ENCODE measurements around the gene TMEM217.
"Not testable (repeated sequence)": the region's sequence is repeated elsewhere in the genome, so short reads cannot be mapped to it uniquely, and the experiment has no call there.

Gene TMEM217

DNA sequence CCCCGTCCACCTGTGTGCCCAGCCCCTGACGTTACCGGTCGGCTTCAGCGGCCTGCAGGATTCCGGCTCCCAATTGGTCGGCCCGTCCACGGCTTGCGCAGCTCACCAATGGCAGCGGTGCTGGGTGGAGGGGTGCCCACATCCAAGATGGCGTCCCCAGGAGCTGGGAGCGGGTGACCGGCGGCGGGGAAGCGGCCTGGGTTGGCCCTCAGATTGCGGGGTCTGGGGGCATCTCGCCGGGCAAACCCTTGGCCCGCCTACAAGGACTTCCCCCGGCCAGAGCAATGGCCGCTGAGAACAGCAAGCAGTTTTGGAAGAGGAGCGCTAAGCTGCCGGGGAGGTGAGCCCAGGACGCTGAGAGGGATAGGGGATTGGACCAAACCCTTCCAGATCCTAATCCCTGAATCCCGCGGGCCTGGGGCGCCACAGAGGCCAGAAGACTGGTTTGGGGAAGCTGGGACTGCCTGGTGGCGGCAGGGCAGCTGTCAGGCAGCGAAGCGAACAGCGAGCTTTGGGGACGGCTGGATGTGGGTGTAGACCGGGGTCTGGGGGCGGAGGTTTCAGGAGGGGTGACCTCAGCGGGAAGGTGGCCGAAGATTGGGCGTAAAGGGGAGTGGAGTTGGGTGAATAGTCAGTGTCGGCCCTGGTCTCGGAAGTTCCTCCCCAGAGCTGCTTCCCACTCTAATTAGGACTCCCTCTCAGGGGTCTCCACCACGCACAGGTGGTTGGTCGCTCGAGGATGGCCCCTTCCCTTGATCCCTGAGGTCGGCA, at the start of gene TMEM217, which contains the start of gene TBC1D22B:
TMEM217 (minus strand) TSS at position 511 of the 771 bp plus-strand sequence. CDS start 39,114 bp downstream, outside the sequence.
TBC1D22B (plus strand) TSS at position 139 of the 771 bp plus-strand sequence; CDS start at position 285, 146 bp downstream.
- DNase-seq (ENCODE audit: low read depth) = peak; percentile 88

DNA sequence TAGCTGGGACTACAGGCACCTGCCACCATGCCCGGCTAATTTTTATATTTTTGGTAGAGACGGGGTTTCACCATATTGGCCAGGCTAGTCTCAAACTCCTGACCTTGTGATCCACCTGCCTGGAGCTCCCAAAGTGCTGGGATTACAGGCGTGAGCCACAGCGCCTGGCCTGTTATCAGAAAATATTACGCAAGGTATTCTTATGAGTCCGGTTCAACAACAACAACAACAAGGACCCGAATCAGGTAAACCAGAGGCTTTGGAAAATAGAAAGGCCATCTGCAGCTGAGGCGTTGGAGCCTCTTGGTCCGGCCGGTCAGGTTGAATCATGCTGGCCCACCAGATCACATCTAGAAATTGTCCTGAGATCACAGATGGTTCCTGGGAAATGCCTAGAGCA, 49.5 kb upstream of the TMEM217 start:
- not testable (repeated sequence) for DNase-seq (ENCODE audit: low read depth)

DNA sequence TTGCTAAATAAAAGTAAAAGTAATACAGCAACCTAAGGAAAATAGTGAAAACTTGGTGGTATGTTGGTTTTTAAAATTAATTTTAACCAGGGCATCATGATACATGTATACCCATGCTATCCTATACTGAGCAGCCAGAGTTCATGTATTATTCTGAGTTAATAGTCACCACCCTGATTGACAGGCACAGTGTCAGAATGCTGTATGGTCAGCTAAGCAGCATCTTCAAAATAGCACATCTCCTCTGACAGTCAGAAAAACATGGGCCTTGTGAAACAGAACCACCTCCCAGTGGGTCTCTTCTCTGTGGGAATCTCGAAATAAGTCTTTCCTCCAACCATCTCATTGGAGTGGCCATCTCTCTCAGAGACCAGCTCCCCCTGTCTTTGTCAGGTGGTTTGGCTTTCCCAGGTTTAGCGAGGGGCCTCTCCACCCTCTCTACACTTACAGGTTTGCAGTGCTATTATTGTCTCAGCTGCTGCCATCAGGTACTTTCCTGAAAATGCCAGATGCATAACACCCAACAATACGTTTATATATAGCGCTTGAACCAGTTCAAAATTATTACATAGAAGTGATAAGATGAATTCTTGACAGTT, 48.8 kb upstream of the TMEM217 start:
- DNase-seq (ENCODE audit: low read depth) = no peak

DNA sequence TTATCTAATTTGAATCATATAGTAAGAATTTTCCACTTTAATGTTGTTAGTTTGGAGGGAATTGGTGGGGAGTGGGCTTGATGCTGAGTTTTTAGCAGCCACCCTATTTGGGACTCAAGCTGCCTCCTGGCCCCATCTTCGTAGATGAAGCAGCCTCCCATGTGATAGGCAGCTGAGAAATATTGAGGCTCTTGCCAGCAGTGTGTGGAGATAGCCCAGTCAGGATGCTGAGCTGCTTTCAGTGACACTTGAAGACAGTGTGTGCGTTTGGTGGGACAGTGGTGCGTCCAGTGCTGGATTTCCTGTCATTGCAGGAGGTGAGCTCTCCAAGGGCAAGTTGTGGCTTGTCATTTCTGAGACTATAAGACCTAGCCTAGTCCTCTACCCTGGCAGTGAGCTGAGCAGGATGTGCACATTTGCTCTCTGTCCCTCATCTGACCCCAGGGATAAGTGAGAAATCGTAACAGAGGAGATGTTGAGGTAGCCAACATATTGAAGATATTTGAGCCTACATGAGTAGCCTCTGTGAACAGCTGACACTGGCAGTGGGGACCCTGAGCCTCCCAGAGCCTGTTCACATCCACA, 48.0 kb upstream of the TMEM217 start:
- no peak for DNase-seq (ENCODE audit: low read depth)

DNA sequence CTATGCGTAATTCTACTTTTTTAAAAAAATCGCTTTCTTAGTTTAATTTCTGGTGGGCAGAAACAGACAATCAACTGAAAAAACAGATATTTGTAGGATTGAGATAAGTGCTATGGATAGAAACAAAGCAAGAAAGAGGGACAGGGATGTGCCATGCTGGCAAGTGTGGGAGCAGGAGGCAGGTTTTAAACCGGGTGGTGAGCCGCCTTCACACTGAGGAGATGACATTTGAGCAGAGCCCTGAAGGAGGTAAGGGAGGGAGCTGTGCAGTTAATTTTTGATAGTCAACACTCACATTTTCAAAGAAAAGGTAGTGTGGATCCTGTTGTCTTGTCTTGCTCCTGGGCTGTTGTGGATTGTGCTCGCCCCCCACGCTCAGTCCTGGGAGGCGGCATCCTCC, 46.8 kb upstream of the TMEM217 start:
- no peak for DNase-seq (ENCODE audit: low read depth)

DNA sequence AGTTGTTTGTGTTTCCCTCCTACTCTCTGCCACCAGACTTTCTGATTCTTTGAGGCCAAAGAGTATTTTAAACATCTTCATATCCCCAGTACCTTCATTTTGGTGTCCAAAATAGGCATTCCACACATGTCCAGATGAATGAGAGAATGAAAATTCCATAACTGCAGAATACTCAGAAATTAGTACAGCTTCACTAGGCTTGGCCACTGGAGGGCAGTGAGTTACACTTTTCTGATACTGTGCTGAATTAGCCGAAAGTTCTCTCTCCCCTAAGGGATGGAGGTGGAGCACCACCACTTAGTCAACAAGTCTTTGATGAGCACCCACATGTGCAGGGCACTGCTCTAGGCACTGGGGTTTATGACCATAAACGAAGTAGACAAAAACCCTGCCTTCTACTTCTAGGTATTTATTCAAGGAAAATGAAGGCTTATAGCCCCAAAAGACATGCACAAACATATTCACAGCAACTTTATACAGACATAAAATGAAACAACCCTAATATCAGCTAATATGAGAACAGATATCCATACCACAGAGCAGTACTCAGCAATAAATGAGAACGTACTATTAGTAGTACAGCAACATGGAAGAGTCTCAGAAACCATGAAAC, 46.1 kb upstream of the TMEM217 start:
- DNase-seq (ENCODE audit: low read depth) = peak; percentile 17

DNA sequence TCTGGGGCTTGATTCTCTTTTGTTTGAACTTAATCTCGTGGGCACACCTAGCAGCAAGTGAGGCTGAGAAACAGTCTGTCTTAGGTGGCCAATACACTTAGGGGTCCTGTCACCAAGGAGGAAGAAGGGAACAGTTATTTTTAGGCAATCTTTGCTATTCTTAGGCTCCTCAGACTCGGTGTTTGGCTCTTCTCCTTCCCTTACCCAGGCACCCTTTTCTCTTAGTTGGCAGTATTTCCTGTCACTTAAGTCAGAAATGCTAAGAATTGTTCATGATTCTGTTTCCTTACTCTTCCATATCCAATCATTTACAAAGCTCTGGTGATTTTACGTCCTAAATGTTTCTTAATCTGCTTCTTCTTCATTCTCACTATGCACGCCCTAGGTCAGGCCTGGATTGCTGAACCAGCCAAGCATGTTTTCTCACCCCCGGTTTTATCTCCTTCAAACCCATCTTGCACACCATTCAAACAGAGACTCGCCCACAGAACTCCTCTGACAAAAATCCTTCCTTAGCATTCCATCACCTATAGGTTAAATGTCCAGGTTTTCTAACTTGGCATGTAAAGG, 45.2 kb upstream of the TMEM217 start:
- no peak for DNase-seq (ENCODE audit: low read depth)

DNA sequence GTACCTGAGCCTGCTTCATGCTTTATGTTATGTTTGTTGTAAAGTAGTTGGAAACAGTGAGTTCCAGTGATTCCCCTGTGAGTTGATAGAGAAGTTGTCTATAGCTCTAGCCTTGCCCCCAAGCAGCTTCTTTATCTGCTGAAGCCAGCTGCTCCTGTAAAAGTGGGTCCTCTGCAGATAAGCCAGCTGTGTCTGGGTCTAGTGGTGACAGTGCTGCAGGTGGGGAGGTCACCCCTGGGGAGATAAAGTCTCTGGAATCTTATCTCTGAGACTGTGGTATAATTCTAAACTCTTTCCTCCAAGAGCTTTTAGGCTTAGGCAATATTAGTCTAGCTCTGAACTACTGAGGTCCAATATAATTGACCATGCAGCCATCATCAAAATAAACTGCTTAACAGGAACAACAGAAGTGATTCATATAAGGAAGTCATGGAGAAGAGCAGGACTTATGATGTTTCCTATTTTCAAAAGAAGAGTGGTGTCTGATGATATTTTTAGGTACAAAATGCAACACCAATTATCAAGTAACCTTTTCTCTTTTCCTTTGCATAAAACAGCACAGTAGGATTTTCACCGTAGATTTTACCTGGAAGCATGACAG, 44.2 kb upstream of the TMEM217 start:
- DNase-seq (ENCODE audit: low read depth) = no peak

DNA sequence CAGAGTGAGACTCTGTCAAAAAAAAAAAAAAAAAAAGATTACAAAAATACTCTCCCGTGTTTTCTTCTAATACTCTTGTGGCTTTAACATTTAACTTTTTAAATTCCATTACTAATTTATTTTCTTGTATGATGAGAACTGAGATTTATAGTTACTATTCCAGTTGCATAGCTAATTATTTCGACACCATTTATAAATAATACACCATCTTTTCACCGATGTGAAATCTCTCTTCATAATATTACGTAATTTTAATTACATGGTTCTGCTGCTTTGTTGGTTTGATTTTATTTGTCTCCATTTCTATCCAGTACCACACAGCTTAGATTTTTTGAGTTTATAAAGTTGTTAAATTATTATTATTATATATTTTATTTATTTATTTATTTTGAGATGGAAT, 42.0 kb upstream of the TMEM217 start:
- DNase-seq (ENCODE audit: low read depth) = no peak

DNA sequence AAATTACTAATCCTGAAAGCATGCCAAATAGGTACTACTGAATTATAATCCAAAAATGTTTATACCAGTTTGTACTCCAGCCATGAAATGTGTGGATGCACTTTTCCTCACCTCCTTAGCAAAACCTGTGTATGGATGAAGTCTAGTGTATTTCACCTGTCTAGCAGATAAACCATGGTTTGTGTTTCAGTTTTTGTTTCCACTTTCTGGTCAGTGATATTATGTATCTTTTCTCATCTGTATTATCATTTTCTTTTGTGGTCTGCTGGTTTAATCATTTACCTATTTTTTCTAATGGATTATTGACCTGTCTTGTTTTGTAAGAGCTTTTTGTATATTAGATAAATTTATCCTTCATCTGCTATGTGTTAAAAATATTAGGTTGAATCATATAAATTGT, 41.0 kb upstream of the TMEM217 start:
- no peak for DNase-seq (ENCODE audit: low read depth)

DNA sequence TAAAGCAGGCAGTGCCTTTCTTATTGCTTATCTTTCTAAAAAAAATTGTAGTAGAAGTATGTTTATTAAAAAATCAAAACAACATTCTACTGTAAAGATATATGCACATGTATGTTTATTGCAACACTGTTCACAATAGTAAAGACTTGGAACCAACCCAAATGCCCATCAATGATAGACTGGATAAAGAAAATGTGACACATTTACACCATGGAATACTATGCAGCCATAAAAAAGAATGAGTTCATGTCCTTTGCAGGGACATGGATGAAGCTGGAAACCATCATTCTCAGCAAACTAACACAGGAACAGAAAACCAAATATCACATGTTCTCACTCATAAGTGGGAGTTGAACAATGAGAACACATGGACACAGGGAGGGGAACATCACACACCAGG, 39.7 kb upstream of the TMEM217 start:
- not testable (repeated sequence) for DNase-seq (ENCODE audit: low read depth)

DNA sequence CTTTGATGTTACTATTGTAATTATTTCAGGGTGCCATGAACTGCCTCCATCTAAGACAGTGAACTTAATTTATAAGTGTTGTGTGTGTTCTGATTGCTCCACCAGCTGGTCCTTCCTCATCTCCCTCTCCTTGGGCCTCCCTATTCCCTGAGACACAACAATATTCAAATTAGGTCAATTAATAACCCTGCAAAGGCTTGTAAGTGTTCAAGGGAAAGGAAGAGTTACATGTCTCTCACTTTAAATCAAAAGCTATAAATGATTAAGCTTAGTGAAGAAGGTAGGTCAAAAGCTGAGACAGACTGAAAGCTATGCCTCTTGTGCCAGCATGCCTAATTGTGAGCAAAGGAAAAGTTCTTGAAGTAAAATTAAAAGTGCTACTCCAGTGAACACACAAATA, 35.5 kb upstream of the TMEM217 start:
- no peak for DNase-seq (ENCODE audit: low read depth)

DNA sequence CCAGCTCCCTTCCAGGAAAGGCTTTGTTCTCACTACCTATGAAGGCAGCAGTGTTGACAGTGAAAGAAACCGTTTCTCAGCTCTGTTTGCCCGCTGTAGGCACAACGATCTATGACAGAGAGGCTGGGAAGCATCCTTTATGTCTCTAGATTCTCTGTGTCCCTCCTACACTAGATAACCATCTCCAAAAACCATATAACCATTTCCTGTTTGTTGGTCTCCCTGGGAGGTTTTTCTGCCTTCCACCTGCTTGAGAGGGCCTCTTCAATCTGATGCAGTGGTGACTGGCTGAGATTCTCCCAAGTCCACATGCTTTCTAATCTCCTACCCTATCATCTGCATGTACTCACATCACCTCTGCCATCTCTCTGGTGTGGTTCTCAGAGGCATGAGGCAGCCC, 32.0 kb upstream of the TMEM217 start:
- no peak for DNase-seq (ENCODE audit: low read depth)

DNA sequence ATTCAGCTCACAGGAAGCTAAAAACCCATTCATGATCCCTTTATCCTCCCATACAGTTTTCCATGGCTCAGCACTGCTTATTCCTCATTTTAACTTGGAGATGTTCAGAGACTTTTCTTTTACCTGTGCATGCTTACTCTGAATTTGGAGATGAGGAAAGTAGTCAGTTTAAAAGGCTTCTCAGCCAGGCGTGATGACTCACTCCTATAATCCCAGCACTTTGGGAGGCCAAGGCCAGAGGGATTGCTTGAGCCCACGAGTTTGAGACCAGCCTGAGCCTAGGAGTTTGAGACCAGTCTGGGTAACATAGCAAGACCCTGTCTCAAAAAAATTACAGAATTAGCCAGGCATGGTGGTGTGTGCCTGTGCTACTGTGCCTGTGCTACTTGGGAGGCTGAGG, 30.3 kb upstream of the TMEM217 start:
- DNase-seq (ENCODE audit: low read depth) = no peak

DNA sequence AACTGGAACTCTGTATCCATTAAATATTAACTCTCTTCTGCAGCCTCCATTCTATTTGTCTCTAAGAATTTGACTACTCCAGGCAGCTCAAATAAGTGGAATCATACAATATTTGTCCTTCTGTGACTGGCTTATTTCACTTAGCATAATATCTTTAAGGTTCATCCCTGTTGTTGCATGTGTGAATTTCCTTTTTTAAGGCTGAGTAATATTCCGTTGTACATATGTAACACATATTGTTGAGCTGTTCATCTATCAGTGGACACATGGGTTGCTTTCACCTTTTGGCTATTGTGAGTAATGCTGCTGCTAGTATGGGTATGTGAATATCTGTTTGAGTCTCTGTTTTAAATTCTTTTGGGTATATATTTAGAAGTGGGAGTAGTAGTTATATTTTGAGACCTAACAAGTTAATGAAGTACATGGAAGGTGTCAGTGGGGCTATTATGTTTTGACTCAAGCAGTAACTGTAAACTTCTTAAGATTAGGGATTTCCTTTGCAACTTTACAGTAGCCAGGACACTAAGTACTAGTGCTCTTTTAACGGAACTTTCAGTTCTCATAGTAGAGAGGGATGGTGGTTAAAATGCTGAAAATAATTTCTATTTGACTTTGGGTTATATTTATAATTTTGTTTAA, 29.7 kb upstream of the TMEM217 start:
- DNase-seq (ENCODE audit: low read depth) = no peak

DNA sequence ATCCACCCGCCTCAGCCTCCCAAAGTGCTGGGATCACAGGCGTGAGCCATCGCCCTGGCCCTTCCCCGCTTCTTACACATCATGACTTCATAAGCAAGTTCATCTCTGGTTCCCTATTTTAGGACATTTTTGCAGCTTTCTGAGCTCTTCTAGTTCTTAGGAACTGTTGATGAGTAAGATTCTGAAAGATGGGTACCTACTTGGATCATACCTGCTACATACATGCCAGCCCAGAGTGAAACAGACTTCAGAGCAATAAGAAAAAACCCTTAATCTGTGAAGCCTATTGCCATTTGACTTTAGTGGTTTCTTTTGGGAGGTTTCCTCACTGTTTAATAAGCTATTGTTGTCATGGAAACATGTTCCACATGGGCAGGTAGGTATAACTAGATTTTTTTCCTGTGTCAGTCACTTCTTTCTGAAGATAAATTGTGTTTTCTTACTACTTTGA, 27.9 kb upstream of the TMEM217 start:
- DNase-seq (ENCODE audit: low read depth) = no peak

DNA sequence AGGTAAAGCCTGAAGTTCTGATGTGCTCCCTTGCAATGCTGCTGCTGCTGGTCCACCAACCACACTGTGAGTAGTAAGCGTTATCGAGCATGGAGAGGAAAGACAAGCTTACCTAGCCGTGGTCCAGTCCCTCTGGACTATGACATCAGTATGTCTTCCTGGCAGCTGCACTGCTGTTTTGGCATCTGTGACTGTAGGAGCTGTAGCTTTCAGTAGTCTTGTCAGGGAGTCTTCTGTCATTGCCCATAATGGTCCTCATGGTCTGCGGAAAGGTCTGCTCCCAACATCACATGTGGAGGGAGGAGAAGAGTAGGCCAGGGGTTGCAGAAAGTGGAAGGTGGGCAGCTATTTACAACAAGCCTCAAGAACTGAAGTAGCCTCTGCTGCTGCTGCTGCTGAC, 26.8 kb upstream of the TMEM217 start:
- DNase-seq (ENCODE audit: low read depth) = no peak

DNA sequence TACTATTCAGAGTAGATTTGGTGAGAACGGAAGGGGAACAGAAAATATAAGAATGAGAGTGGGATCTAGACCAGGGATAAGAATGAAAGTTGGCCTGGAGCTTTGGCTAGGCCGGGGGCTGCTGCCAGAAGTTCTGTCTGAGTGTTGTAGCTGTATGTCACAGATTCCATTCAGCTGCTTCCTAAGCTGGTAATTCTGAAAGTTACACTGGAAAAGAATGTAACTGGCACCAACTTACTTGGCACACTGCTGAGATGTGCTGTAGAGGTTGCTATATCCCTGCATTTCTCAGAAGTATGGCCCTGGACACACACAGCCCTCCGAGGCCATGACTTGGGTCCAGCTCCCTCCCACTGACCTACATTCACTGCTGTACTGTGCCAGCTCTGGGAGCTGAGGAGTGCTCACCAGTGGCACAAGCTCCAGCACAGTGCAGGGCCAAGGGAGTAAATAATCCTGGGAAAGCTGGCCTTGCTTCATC, 25.8 kb upstream of the TMEM217 start:
- DNase-seq (ENCODE audit: low read depth) = peak; percentile 28

DNA sequence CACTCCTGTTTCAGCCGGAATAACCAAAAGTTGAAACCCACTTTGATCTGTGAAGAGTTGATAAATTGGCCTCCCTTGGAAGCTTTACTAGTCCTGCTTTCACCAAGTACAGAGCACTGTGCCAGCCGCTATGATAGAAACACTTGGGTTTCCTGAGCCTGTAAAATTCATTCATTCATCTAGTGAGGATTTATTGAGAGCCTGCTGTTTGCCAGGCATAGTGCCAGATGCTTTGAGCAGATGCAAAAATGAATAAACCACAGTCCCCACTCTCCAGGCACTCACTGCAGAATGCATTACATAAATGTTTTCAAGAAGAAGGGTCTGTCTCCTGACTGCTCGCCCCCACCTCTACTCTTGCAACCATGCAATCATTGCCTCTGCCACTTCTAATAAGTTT, 25.3 kb upstream of the TMEM217 start:
- no peak for DNase-seq (ENCODE audit: low read depth)

DNA sequence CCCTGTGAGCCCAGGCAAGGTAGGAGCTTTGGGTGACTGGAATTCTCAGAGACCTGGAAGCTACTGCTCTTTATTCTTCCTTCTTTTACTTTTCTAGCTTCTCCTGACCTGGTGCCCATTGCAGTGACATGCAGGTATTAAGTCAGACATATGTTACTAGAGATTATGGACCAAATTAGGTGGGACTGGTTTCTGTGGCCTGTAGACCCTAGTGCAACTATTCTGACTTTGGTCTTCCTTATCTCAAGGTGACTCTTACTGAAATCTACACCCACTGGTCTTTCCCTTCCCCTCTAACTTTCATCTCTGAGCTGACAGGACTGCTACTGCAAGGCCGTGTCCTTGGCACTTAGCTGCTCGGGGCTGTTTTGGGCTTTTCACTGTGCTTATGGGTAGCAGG, 24.4 kb upstream of the TMEM217 start:
- no peak for DNase-seq (ENCODE audit: low read depth)

DNA sequence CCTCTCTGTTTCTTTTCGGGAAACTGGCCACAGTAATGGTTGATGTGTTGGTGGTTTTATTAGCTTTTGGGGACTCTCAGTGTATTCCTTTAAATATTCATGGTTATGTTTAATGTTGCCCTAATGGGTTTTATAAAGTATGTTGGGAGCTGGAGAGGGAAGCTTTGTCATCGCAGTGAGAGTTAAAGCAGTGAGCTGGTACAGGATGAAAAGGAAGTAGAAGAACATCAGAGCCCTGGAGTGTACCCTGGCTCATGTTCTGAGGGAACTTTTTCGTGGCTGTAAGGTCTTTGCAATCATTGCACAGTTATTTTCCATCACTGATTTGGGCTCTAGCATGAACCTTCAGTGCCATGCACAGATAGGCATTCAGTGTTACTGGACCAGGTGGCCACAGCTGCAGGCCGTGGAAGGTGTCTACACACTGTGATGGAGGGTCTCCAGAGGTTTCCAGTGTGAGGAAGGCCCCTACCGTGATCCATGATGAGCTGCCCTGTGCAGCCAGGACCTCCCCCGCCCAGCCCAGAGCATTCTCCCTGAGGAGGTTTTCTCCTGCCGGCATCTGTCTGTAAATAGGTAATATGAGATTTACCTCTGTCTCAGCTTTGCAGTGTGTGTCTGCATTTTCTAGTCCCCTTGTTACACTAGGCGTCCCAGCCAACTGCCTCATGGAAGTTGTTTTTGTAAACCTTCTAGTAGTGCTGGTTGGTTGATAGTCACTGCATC, 22.4 kb upstream of the TMEM217 start:
- no peak for DNase-seq (ENCODE audit: low read depth)
